ENCODE data around the gene USH2A.
A peak's percentile ranks its signal among the peaks of the same experiment; 100 is the strongest.

Gene USH2A

GRCh38 chr1:215777370-215777925 lies 645.8 kb downstream of the USH2A start:
- DNase-seq = no peak

- no peak for DNase-seq
These were observed 646.9 kb downstream of the USH2A start for GRCh38 chr1:215776336-215776735.

GRCh38 chr1:215772151-215772550 lies 651.1 kb downstream of the USH2A start:
- no peak for DNase-seq

GRCh38 chr1:215768303-215768702 lies 654.9 kb downstream of the USH2A start:
- no peak for DNase-seq

GRCh38 chr1:215767761-215768160 lies 655.5 kb downstream of the USH2A start:
- DNase-seq = no peak

GRCh38 chr1:215766521-215766920 lies 656.7 kb downstream of the USH2A start:
- DNase-seq = no peak

GRCh38 chr1:215765833-215766232 lies 657.4 kb downstream of the USH2A start:
- DNase-seq = no peak

- DNase-seq = no peak
These were observed 661.8 kb downstream of the USH2A start for GRCh38 chr1:215761446-215761845.

GRCh38 chr1:215754112-215754511 lies 669.1 kb downstream of the USH2A start:
- DNase-seq = no peak

- no peak for DNase-seq
These were observed 673.8 kb downstream of the USH2A start for GRCh38 chr1:215749414-215749813.

GRCh38 chr1:215748431-215748830 lies 674.8 kb downstream of the USH2A start:
- no peak for DNase-seq

- no peak for DNase-seq
These were observed 678.8 kb downstream of the USH2A start for GRCh38 chr1:215744419-215744818.

- DNase-seq = no peak
These were observed 684.2 kb downstream of the USH2A start for GRCh38 chr1:215739025-215739424.

- no peak for DNase-seq
These were observed 691.5 kb downstream of the USH2A start for GRCh38 chr1:215731699-215732098.

GRCh38 chr1:215730600-215730999 lies 692.6 kb downstream of the USH2A start:
- DNase-seq = no peak

- no peak for DNase-seq
These were observed 695.1 kb downstream of the USH2A start for GRCh38 chr1:215728169-215728568.

GRCh38 chr1:215720126-215720525 lies 703.1 kb downstream of the USH2A start:
- DNase-seq = no peak

GRCh38 chr1:215719552-215719951 lies 703.7 kb downstream of the USH2A start:
- DNase-seq = no peak

- no peak for DNase-seq
These were observed 704.5 kb downstream of the USH2A start for GRCh38 chr1:215718575-215719287.

GRCh38 chr1:215717677-215718426 lies 705.4 kb downstream of the USH2A start:
- no peak for DNase-seq

- DNase-seq = no peak
These were observed 712.4 kb downstream of the USH2A start for GRCh38 chr1:215710899-215711225.

- peak in 1 of 14 donors; percentile 1 for DNase-seq
These were observed 713.0 kb downstream of the USH2A start for GRCh38 chr1:215710036-215710898.

Data from C1 segment of cervical spinal cord (tissue), 14 donors.